Prostate gland (tissue), 2 donors: ENCODE measurements around the gene SRGAP3. TPM values are rescaled to one million over a fixed set of nuclear protein-coding genes. Genes with fewer than 3 reads are reported as not detected.

ENCODE experiments used
- DNase-seq: peaks from one replicate; pipeline ENCODE4 v3.0.0-alpha.2; 2019; ENCODE audit warnings: low spot score
- H3K27ac ChIP-seq, 2 donors: fragments of 200-600 bp; sonication (generic); 2 replicates each; pipeline ENCODE4 v1.5.1; 2017 to 2019
- H3K27me3 ChIP-seq: fragments of 200-600 bp; sonication (generic); replicated peaks from 2 replicates; pipeline ENCODE4 v1.5.1; 2019; ENCODE audit not compliant: insufficient read depth
- H3K36me3 ChIP-seq, 2 donors: fragments of 200-600 bp; sonication (generic); 1 replicate in 1 of 2; 2 replicates in 1 of 2; pipeline versions ENCODE4 v1.5.1 to v1.8.1; 2017 to 2019
- H3K4me1 ChIP-seq: fragments of 200-600 bp; sonication (generic); replicated peaks from 2 replicates; pipeline ENCODE4 v1.5.1; 2019
- H3K4me3 ChIP-seq, 2 donors: fragments of 200-600 bp; sonication (generic); 2 replicates each; pipeline ENCODE4 v1.5.1; 2017 to 2019
- H3K9me3 ChIP-seq: fragments of 200-600 bp; sonication (generic); 2 replicates; pipeline ENCODE4 v1.5.1; 2017
- CTCF ChIP-seq, 4 experiments: fragments of 200-600 bp in 2 of 4; fragments of 450-650 bp in 2 of 4; sonication (generic) in 2 of 4; IDR thresholded peaks; 1 replicate in 3 of 4; 2 replicates in 1 of 4; pipeline ENCODE4 v1.5.1; 2016 to 2019; ENCODE audit warnings: antibody characterized with exemption in 4 of 4, mild to moderate bottlenecking in 2 of 4, moderate library complexity in 2 of 4
- POLR2A ChIP-seq: fragments of 450-650 bp; IDR thresholded peaks from one replicate; pipeline ENCODE4 v1.6.1; 2016; ENCODE audit warnings: antibody characterized with exemption, mild to moderate bottlenecking
- POLR2AphosphoS5 ChIP-seq: sonication (generic); formaldehyde crosslinking; IDR thresholded peaks from one replicate; pipeline ENCODE4 v1.6.1; 2017; ENCODE audit warnings: antibody characterized with exemption
- WGBS: methylation state at CpG from one replicate; pipeline ENCODE4 v1.1.5; 2018; 5-methylcytosine and 5-hydroxymethylcytosine counted together
- intact Hi-C: fragments of 100-400 bp; cut with DNase I; formaldehyde crosslinking; loops from one replicate; pipeline ENCODE4 v1.14.2; 2022
- total RNA-seq, 2 donors: library from RNA; depleted of rRNA; stranded (reverse); fragments of >200 nt; gene quantifications; one replicate each; pipeline ENCODE4 v1.1.0, GENCODE V29; 2016

SRGAP3 gene
- total RNA-seq, 2 donors from 2014 or later: 23.6 to 50.3 TPM

GRCh38 chr3:9061634-9062033 lies 187.8 kb downstream of the SRGAP3 start:
- Histone ChIP-seq H3K27ac (no peak overlapping the region), H3K36me3 (no peaks in the 10 kb centered on the region), H3K27me3 (no peaks in the 10 kb centered on the region), H3K9me3 (no peaks in the 10 kb centered on the region), H3K4me1 (no peaks in the 10 kb centered on the region), H3K4me3 (no peak overlapping the region)
- no peak for DNase-seq
- WGBS: 98% methylated on average over 2 of the region's 2 CpGs
- TF ChIP-seq POLR2AphosphoS5: no peak
- no peak for TF ChIP-seq POLR2A
- no peak for TF ChIP-seq CTCF (IDR thresholded peaks at IDR 0.05)
- intact Hi-C loops: no loop called here

GRCh38 chr3:9059489-9060400 lies 189.7 kb downstream of the SRGAP3 start:
- no peak for DNase-seq
- Histone ChIP-seq H3K4me3 (no peak overlapping the region), H3K9me3 (no peaks in the 10 kb centered on the region), H3K27ac (no peak overlapping the region), H3K36me3 (no peaks in the 10 kb centered on the region), H3K27me3 (no peaks in the 10 kb centered on the region), H3K4me1 (no peaks in the 10 kb centered on the region)
- TF ChIP-seq CTCF (IDR thresholded peaks at IDR 0.05) (no peak), POLR2A (no peak), POLR2AphosphoS5 (no peak)
- intact Hi-C loops: no loop called here
- WGBS: 88% methylated on average over 19 of the region's 19 CpGs

GRCh38 chr3:9056581-9056980 lies 192.9 kb downstream of the SRGAP3 start:
- H3K27me3 ChIP-seq: no peaks in the 10 kb centered on the region
- H3K36me3 ChIP-seq: no peaks in the 10 kb centered on the region
- no peaks in the 10 kb centered on the region for H3K4me1 ChIP-seq
- intact Hi-C loops: no loop called here
- no peak for DNase-seq
- TF ChIP-seq CTCF (IDR thresholded peaks at IDR 0.05) (no peak), POLR2AphosphoS5 (no peak), POLR2A (no peak)
- WGBS: 67% methylated on average over 5 of the region's 5 CpGs
- H3K27ac ChIP-seq: no peak overlapping the region
- no peak overlapping the region for H3K4me3 ChIP-seq
- no peaks in the 10 kb centered on the region for H3K9me3 ChIP-seq

GRCh38 chr3:9047452-9048346 lies 201.7 kb downstream of the SRGAP3 start:
- H3K9me3 ChIP-seq: no peaks in the 10 kb centered on the region
- no peak overlapping the region for H3K4me3 ChIP-seq
- H3K36me3 ChIP-seq: no peaks in the 10 kb centered on the region
- 75% methylated on average over 20 of the region's 20 CpGs for WGBS
- no peak overlapping the region for H3K27ac ChIP-seq
- no peaks in the 10 kb centered on the region for H3K4me1 ChIP-seq
- TF ChIP-seq POLR2AphosphoS5: no peak
- TF ChIP-seq POLR2A: no peak
- no peak for TF ChIP-seq CTCF (IDR thresholded peaks at IDR 0.05)
- H3K27me3 ChIP-seq: no peaks in the 10 kb centered on the region
- DNase-seq: no peak
- intact Hi-C loops: no loop called here
